Panc1 (cell line): ENCODE measurements around the gene NBEAL1. TPM values are rescaled to one million over a fixed set of nuclear protein-coding genes. Genes with fewer than 3 reads are reported as not detected.

ENCODE experiments used
- ATAC-seq: fragments of 200-7000 bp; cut with Tn5 transposase; 2 replicates; pipeline ENCODE4 v1.9.1; 2020; ENCODE audit warnings: mild to moderate bottlenecking, moderate library complexity
- BruUV-seq: library from RNA; stranded (reverse); fragments of 400-500 nt; replicated peaks from 2 replicates; lab custom pipeline; 2021; lab: Mats Ljungman, UMichigan
- CTCF ChIA-PET: fragments of 300-600 bp; sonication (Branson Sonifier 250); formaldehyde crosslinking; loops from one replicate; lab custom pipeline; 2022; ENCODE audit warnings: antibody characterized with exemption; lab: Charles Lee
- POLR2A ChIA-PET: fragments of 300-600 bp; sonication (Branson Sonifier 250); formaldehyde crosslinking; loops from one replicate; lab custom pipeline; 2022; ENCODE audit warnings: antibody characterized with exemption; lab: Charles Lee
- DNase-seq: peaks from one replicate; pipeline ENCODE4 v3.0.0-alpha.2; 2010; ENCODE audit warnings: low read depth, low spot score
- H3K27ac ChIP-seq: 2 replicates; pipeline ENCODE4 v1.5.1; 2011; ENCODE audit warnings: mild to moderate bottlenecking, low read length, inconsistent platforms
- H3K27me3 ChIP-seq: fragments of 200-500 bp; sonication (Bioruptor generic); 2 replicates; pipeline ENCODE4 v1.6.0; 2014; ENCODE audit warnings: low read length, inconsistent platforms; ENCODE audit not compliant: control insufficient read depth, insufficient read depth
- H3K36me3 ChIP-seq: fragments of 200-500 bp; sonication (Bioruptor generic); 2 replicates; pipeline ENCODE4 v1.5.1; 2014; ENCODE audit warnings: inconsistent platforms, mild to moderate bottlenecking, low read length, moderate library complexity; ENCODE audit not compliant: control insufficient read depth, insufficient read depth
- H3K4me1 ChIP-seq: 2 replicates; pipeline ENCODE4 v1.5.1; 2011; ENCODE audit warnings: inconsistent platforms, mild to moderate bottlenecking, low read length, moderate library complexity; ENCODE audit not compliant: control insufficient read depth, insufficient read depth
- H3K4me3 ChIP-seq, 2 experiments: 2 replicates each; pipeline ENCODE4 v1.5.1; 2011 to 2012; ENCODE audit warnings: low read depth in 2 of 2, low read length in 2 of 2, mild to moderate bottlenecking in 2 of 2, inconsistent platforms in 1 of 2, moderate library complexity in 1 of 2
- H3K9me3 ChIP-seq: fragments of 200-500 bp; sonication (Bioruptor generic); 2 replicates; pipeline ENCODE4 v1.5.1; 2014; ENCODE audit warnings: low read depth, mild to moderate bottlenecking, inconsistent platforms, low read length, moderate library complexity; ENCODE audit not compliant: control insufficient read depth, insufficient read depth
- CTCF ChIP-seq: fragments of 450-650 bp; IDR thresholded peaks from 2 replicates; pipeline ENCODE4 v1.5.1; 2017; ENCODE audit warnings: mild to moderate bottlenecking
- POLR2AphosphoS5 ChIP-seq: IDR thresholded peaks from 2 replicates; pipeline ENCODE4 v1.6.1; 2012; ENCODE audit warnings: mild to moderate bottlenecking, low read depth, low read length, moderate library complexity
- REST ChIP-seq, 2 experiments: IDR thresholded peaks; 2 replicates each; pipeline ENCODE4 v1.6.1; 2011 to 2012; ENCODE audit warnings: low read depth in 2 of 2, control low read depth in 1 of 2, low read length in 1 of 2, mild to moderate bottlenecking in 1 of 2, moderate library complexity in 1 of 2; ENCODE audit not compliant: insufficient read depth in 1 of 2
- SIN3A ChIP-seq: IDR thresholded peaks from 2 replicates; pipeline ENCODE4 v1.6.1; 2012; ENCODE audit warnings: low read depth, mild to moderate bottlenecking, low read length, moderate library complexity, borderline replicate concordance; ENCODE audit not compliant: insufficient read depth
- TCF7L2 ChIP-seq: IDR thresholded peaks from 2 replicates; pipeline ENCODE4 v1.6.1; 2011; ENCODE audit warnings: mild to moderate bottlenecking, low read depth, low read length, inconsistent platforms
- in situ Hi-C: cut with HindIII; loops from 2 replicates; pipeline ENCODE4 v1.10.0; 2016; ENCODE audit warnings: low sequenced_read_pairs, low pct_unique_long_range_greater_than_20kb
- intact Hi-C: fragments of 100-400 bp; cut with micrococcal nuclease; formaldehyde crosslinking; loops from one replicate; pipeline ENCODE4 v1.10.0; 2022; ENCODE audit not compliant: unreplicated experiment
- total RNA-seq: library from RNA; stranded (reverse); gene quantifications from one replicate; pipeline ENCODE4 v1.2.1, GENCODE V29; 2021; ENCODE audit not compliant: unreplicated experiment

Gene NBEAL1
- total RNA-seq, 1 experiment from 2014 or later, result 26.1 TPM

DNA sequence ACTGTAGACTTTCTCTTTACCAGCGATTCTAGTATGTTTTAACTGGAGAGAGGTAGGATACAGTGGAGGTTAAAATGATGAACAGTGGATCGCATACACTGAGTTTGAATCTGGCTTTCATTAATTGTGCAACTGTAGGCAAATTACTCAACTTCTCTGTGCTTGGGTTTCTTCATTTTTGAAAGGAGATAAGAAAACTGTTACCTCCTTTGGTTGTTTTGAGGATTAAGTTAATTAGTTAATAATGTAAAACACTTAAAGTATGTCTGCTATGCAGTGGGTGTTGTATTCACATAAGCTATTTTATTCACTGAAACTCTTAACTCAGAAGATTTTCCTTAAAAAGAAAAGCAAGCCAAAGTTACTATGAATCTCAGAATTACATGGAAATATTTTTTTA is 112.3 kb downstream of the NBEAL1 start:
- intact Hi-C loops, result no loop called here

DNA sequence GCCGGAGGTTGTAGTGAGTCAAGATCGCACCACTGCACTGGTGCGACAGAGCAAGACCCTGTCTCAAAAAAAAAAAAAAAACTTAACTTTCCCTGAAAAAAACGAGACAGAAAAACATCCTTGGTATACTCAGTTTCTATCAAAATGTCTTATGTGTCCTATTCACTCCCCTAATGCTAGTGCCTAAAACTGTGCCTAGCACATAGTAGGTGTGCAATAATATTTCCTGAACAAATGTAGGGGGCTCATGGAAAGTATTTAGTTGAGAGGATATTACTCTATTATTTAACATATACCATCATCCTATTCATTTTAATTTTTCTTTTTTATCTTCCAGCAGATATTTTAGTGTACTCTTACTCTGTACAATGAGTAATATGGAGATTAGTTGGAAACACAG is 120.4 kb downstream of the NBEAL1 start:
- H3K36me3 ChIP-seq, result peaks cover 5% of the 10 kb centered on the region; the same call in 1 of the 2 replicates
- no peak overlapping the region for H3K4me3 ChIP-seq
- no peaks in the 10 kb centered on the region for H3K4me1 ChIP-seq
- in situ Hi-C loops, result no loop called here
- POLR2A ChIA-PET, result no interaction called here
- ATAC-seq (no peak), DNase-seq (no peak)
- BruUV-seq, result no TSS peak
- TF ChIP-seq TCF7L2 (no peak), CTCF (no peak), REST (IDR thresholded peaks at IDR 0.05; ENCODE audit: insufficient read depth in 1 of 2, low read depth in 2 of 2, low read length in 1 of 2) (no peak), SIN3A (no peak), POLR2AphosphoS5 (no peak)
- no peaks in the 10 kb centered on the region for H3K9me3 ChIP-seq
- no peak overlapping the region for H3K27ac ChIP-seq
- intact Hi-C loops, result no loop called here
- H3K27me3 ChIP-seq, result no peaks in the 10 kb centered on the region
- CTCF ChIA-PET, result no interaction called here

More for the DNA sequence above, 112.3 kb downstream of the NBEAL1 start:
- Histone ChIP-seq H3K9me3 (no peaks in the 10 kb centered on the region), H3K27me3 (no peaks in the 10 kb centered on the region), H3K4me3 (no peak overlapping the region), H3K27ac (no peak overlapping the region), H3K4me1 (no peaks in the 10 kb centered on the region), H3K36me3 (peaks cover 3% of the 10 kb centered on the region; the same call in 1 of the 2 replicates)
- in situ Hi-C loops, result no loop called here
- DNase-seq (no peak), ATAC-seq (no peak)
- ChIA-PET CTCF (no interaction called here), POLR2A (no interaction called here)
- TF ChIP-seq CTCF (no peak), REST (IDR thresholded peaks at IDR 0.05; ENCODE audit: insufficient read depth in 1 of 2, low read depth in 2 of 2, low read length in 1 of 2) (no peak), SIN3A (no peak), POLR2AphosphoS5 (no peak), TCF7L2 (no peak)
- BruUV-seq, result no TSS peak
